Activated B cell treated with CpG ODN at 0.5 μM for 24 hours (primary cell): ENCODE data around the gene VGLL4. TPM values are rescaled to one million over a fixed set of nuclear protein-coding genes. Genes with fewer than 3 reads are reported as not detected.

Experiments used
- ATAC-seq: fragments of 200-7000 bp; cut with Tn5 transposase; one replicate; pipeline ENCODE4 v1.10.0; 2021; ENCODE audit warnings: low read depth, mild to moderate bottlenecking, moderate library complexity
- CTCF ChIA-PET: fragments of 350-600 bp; sonication (Branson Sonifier 250); formaldehyde crosslinking; loops from one replicate; lab custom pipeline; 2021; ENCODE audit warnings: antibody characterized with exemption; lab: Charles Lee
- POLR2A ChIA-PET: fragments of 350-600 bp; sonication (Branson Sonifier 250); formaldehyde crosslinking; loops from one replicate; lab custom pipeline; 2021; ENCODE audit warnings: antibody characterized with exemption; lab: Charles Lee
- DNase-seq: peaks from one replicate; pipeline ENCODE4 v3.0.0; 2022
- H3K27ac Mint-ChIP-seq: one replicate; pipeline ENCODE4 v1.8.0; 2020; ENCODE audit warnings: mixed read lengths
- H3K27me3 Mint-ChIP-seq: one replicate; pipeline ENCODE4 v1.8.0; 2021; ENCODE audit warnings: mixed read lengths
- H3K36me3 Mint-ChIP-seq: one replicate; pipeline ENCODE4 v1.8.0; 2021; ENCODE audit warnings: low read depth, mixed read lengths
- H3K4me1 Mint-ChIP-seq: one replicate; pipeline ENCODE4 v1.8.0; 2021; ENCODE audit warnings: mixed read lengths
- H3K4me3 Mint-ChIP-seq: one replicate; pipeline ENCODE4 v1.8.0; 2020; ENCODE audit warnings: mild to moderate bottlenecking, mixed read lengths
- H3K9me3 Mint-ChIP-seq: one replicate; pipeline ENCODE4 v1.8.0; 2020; ENCODE audit warnings: mixed read lengths
- CTCF ChIP-seq: fragments of 200-600 bp; IDR thresholded peaks from one replicate; pipeline ENCODE4 v1.8.0; 2022; ENCODE audit warnings: antibody characterized with exemption, mild to moderate bottlenecking
- intact Hi-C: fragments of 100-400 bp; cut with micrococcal nuclease; formaldehyde crosslinking; loops from one replicate; pipeline ENCODE4 v1.15.1; 2024
- total RNA-seq: library from RNA; stranded (reverse); gene quantifications from 2 replicates; pipeline ENCODE4 v1.2.3, GENCODE V29; 2022

Gene VGLL4
- total RNA-seq, 1 donor from 2014 or later = 19.3 TPM

DNA sequence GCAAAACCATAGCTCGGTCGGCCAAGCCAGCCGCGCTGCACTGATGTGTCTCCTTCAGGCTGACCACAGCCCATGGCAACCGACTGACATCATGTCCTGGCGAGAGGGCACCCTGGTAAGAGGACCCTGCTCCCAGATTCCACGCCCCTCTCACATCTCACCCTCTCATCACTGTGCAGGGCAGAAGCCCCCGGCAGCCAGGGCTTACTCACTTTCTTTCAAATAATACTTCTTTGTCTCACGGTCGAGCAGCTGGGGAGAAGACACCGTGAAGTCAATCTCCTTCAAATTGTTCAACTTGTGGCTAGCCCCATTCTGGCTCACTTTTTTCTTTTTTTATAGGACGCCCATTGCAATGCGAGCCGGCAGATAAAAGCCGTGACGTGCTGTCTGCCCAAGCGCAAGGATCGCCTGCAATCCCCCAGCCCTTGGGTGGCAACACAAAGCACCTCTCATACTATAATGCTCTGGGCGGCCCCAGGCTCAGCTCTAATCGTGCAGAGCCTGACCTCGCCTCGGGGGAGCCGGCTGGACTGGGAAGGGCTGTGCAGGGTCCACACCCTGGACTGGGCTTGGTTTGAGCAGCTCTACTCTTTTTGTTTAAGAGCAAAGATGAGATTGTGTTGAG, 33.6 kb downstream of the VGLL4 start:
- no peak overlapping the region for H3K27ac Mint-ChIP-seq
- intact Hi-C loops = no loop called here
- no peak for TF ChIP-seq CTCF
- peaks cover 16% of the 10 kb centered on the region for H3K36me3 Mint-ChIP-seq
- H3K4me3 Mint-ChIP-seq = no peak overlapping the region
- no peaks in the 10 kb centered on the region for H3K9me3 Mint-ChIP-seq
- ChIA-PET POLR2A (no interaction called here), CTCF (no interaction called here)
- H3K27me3 Mint-ChIP-seq = no peaks in the 10 kb centered on the region
- H3K4me1 Mint-ChIP-seq = peaks cover 27% of the 10 kb centered on the region
- ATAC-seq = no peak
- no peak for DNase-seq

- H3K27ac Mint-ChIP-seq = no peak overlapping the region
- peaks cover 27% of the 10 kb centered on the region for H3K4me1 Mint-ChIP-seq
- intact Hi-C loops = no loop called here
- ATAC-seq (no peak), DNase-seq (no peak)
- no peaks in the 10 kb centered on the region for H3K9me3 Mint-ChIP-seq
- ChIA-PET CTCF (no interaction called here), POLR2A (no interaction called here)
- no peak overlapping the region for H3K4me3 Mint-ChIP-seq
- no peak for TF ChIP-seq CTCF
- H3K36me3 Mint-ChIP-seq = peaks cover 16% of the 10 kb centered on the region
- no peaks in the 10 kb centered on the region for H3K27me3 Mint-ChIP-seq
These were observed 34.2 kb downstream of the VGLL4 start for GRCh38 chr3:11609481-11609880.

DNA sequence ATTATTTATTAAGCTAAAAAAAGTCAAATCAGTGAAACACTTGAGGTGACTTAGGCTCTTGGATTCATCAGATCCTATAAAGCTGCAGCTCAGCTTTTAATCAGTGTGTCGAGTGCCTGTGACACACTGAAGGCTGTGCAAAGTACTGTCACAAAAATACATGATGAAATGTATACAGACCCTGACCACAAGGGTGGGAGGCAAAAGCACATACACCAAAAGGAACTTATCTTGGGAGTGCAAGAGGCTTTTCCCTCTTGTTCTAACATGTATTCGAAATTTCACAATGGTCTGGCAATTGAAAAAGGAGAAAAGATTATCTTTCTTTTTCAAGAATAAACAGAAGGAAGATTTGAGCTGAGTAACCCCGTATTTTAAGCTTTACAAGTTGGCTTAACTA, 35.9 kb downstream of the VGLL4 start:
- Mint-ChIP-seq H3K27ac (no peak overlapping the region), H3K4me1 (peaks cover 35% of the 10 kb centered on the region), H3K27me3 (no peaks in the 10 kb centered on the region), H3K36me3 (peaks cover 16% of the 10 kb centered on the region), H3K4me3 (no peak overlapping the region), H3K9me3 (no peaks in the 10 kb centered on the region)
- DNase-seq (no peak), ATAC-seq (no peak)
- ChIA-PET POLR2A (no interaction called here), CTCF (no interaction called here)
- intact Hi-C loops = no loop called here
- no peak for TF ChIP-seq CTCF

DNA sequence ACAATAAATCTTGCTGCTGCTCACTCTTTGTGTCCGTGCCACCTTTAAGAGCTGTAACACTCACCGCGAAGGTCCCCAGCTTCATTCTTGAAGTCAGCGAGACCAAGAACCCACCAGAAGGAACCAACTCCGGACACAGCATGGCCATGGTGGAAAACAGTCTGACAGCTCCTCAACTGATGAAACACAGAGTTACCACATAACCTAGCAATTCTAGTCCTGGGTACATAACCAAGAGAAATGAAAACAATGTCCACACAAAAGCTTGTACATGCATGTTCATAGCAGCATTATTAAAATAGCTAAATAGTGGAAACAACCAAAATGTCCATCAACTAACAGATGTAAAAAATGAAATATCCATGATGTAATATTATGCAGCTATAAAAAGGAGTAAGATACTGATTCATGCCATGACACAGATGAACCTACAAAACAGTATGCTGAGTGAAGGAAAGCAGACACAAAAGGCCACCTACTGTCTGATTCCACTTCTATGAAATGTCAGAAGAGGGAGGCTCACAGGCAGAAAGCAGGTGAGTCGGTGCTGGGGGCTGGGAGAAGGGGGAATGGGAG, 36.8 kb downstream of the VGLL4 start:
- POLR2A ChIA-PET = no interaction called here
- CTCF ChIA-PET = no interaction called here
- Mint-ChIP-seq H3K36me3 (peaks cover 16% of the 10 kb centered on the region), H3K27ac (peak overlapping the region; percentile 41), H3K4me1 (peaks cover 41% of the 10 kb centered on the region), H3K4me3 (no peak overlapping the region), H3K9me3 (no peaks in the 10 kb centered on the region), H3K27me3 (no peaks in the 10 kb centered on the region)
- TF ChIP-seq CTCF = no peak
- ATAC-seq = no peak
- no peak for DNase-seq
- intact Hi-C loops = no loop called here

- ATAC-seq = no peak
- ChIA-PET CTCF (no interaction called here), POLR2A (no interaction called here)
- Mint-ChIP-seq H3K27me3 (no peaks in the 10 kb centered on the region), H3K4me3 (no peak overlapping the region), H3K36me3 (peaks cover 18% of the 10 kb centered on the region), H3K9me3 (no peaks in the 10 kb centered on the region), H3K4me1 (peaks cover 48% of the 10 kb centered on the region), H3K27ac (peak overlapping the region; percentile 67)
- no peak for TF ChIP-seq CTCF
- intact Hi-C loops = no loop called here
- DNase-seq = no peak
These were observed 37.5 kb downstream of the VGLL4 start for GRCh38 chr3:11606090-11606784.
